Measurements from ENCODE around the gene CEP57.

DNA sequence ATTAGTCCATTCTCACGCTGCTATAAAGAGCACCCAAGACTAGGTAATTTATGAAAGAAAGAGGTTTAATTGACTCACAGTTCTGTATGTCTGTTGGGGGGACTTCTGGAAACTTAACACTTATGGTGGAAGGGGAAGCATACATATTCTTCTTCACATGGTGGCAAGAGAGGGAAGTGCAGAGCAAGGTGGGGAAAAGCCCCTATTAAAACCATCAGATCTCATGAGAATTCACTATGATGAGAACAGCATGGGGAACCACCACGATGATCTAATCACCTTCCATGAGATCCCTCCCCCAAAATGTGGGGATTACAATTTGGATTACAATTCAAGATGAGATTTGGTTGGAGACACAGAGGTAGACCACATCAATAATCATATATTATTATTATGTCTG, 25.7 kb downstream of the CEP57 start:
- TF ChIP-seq, protein P1, sequence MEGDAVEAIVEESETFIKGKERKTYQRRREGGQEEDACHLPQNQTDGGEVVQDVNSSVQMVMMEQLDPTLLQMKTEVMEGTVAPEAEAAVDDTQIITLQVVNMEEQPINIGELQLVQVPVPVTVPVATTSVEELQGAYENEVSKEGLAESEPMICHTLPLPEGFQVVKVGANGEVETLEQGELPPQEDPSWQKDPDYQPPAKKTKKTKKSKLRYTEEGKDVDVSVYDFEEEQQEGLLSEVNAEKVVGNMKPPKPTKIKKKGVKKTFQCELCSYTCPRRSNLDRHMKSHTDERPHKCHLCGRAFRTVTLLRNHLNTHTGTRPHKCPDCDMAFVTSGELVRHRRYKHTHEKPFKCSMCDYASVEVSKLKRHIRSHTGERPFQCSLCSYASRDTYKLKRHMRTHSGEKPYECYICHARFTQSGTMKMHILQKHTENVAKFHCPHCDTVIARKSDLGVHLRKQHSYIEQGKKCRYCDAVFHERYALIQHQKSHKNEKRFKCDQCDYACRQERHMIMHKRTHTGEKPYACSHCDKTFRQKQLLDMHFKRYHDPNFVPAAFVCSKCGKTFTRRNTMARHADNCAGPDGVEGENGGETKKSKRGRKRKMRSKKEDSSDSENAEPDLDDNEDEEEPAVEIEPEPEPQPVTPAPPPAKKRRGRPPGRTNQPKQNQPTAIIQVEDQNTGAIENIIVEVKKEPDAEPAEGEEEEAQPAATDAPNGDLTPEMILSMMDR (IDR thresholded peaks at IDR 0.05): no peak
- TF ChIP-seq POLR2A (IDR thresholded peaks at IDR 0.05): no peak
- TF ChIP-seq POLR2AphosphoS5 (IDR thresholded peaks at IDR 0.05): no peak
